ENCODE results near the gene ZFYVE28. TPM values are rescaled to one million over a fixed set of nuclear protein-coding genes. Genes with fewer than 3 reads are reported as not detected.

The ZFYVE28 gene
- total RNA-seq, 1 experiment from 2014 or later = 1.9 TPM

DNA sequence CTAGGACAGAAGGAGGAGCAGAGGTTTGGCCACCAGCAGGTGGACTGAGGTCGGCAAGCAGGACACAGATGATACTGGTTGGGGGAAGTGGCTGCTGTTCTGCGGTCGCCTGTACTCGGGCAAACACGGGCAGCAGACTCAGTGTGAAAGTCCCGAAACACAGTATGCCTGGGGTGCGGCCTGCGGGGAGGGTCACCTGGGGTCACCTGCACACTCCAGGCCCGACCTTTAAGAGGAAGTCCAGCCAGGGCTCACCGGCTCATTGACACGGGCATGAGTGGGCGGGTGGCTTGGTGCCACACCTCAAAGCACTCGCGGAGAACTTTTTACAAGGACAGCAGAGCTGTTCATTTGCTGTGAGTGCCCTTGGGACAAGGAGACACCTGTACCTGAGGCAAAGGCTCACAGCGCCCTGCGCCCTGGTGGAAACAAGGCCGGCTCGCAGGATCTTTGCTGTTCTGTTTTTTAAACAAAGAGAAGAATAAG is 85.0 kb downstream of the ZFYVE28 start:
- DNase-seq (ENCODE audit: low spot score) = peak; percentile 5

DNA sequence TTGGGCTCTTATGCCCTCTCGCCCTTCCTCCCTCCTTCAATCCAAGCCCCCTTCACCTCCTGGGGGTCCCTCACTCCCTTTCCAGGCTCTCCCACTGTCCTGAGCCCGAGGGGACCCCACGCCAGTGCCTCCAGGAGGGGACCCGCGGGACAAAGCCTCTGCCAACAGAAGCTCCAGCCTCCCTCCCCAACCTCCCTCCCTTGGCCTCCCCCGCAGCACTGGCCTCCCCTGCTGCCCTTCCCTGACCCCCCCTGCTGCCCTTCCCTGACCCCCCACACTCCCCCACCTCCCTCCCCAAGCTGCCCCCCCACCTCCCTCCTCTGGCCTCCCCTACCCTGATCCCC is 85.5 kb downstream of the ZFYVE28 start:
- DNase-seq (ENCODE audit: low spot score) = no peak

DNA sequence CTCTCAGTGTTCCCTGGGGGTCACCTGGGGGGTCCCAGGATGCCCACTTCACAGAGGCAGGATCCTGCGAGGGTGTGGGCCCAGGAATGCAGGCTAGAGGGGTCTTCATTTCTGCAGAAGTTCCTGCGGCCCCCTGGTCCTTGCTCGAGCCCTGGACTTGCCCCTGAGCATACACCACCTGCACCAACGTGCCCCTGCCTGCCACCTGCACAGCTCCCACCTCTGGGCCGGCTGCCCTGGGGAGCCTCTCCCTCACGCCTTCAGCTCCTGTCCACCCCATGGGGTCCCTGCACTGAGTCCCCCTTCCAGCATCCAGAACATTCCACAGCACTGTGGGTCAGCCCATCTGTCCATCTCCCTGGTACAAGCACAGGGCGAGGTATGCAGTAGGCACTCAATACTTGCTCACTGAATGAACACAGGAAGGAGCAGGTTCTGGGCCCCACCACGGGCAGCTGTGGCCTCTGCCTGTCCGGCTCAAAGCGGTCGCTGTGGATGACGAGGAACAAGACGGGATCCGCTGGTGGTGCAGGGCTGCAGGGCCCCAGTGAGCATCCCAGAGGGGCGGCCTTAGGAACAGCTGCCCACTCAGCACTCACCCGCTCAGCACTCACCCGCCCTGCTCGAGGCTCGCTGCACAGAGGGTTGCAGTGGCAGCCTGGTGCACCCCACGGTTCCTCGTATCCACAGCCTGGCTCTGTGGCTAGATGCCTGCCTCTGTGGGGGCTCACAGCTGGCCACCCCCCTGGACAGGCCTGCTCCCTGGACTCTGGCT is 86.1 kb downstream of the ZFYVE28 start:
- DNase-seq (ENCODE audit: low spot score) = no peak

DNA sequence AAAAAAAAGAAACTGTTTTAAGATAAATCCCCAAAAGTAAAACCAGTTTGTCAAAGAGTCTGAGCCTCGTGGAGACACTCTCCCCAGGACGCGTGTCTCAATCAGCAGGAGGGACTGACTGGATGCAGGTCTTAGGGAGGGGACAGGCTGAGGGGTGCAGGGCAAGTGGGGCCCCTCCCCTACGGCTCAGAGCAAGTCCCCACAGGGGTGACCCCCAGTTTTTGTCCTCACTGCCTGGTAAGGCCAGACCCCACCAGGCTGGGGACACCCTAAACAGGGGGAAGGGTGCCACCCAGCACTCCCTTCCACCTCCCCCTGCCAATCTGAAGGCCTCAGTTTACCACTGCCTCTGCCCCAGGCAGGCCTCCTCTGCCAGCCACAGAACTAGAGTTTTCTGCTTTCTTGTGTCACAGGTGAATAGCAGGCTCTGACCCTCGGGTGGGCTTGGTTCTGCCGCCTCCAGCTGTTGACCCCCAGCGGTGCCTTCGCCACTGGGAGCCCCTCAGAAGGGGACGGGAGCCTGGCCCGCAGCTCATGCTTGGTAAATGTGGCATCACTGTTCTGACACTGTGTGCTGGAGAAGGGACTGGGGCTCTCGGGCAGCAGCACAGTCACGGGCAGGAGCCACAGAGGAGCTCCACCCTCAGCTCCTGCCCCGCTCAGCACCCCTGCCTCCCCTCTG is 86.8 kb downstream of the ZFYVE28 start:
- DNase-seq (ENCODE audit: low spot score) = no peak

DNA sequence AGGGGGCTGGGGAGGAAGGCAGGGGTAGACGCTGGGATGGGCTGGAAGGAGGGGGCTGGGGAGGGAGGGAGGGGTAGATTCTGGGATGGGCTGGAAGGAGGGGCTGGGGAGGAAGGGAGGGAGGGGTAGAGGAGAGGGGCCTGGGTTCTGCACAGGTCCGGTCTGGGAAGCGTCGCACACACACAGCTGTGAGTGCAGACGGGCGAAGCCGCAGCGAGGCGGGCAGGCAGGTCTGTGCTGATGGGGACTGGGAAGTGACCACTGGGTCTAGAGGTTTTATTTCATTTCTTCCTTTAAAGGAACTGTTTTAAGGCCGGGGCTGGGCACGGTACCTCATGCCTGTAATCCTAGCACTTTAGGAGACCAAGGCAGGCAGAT is 87.4 kb downstream of the ZFYVE28 start:
- no peak for DNase-seq (ENCODE audit: low spot score)

DNA sequence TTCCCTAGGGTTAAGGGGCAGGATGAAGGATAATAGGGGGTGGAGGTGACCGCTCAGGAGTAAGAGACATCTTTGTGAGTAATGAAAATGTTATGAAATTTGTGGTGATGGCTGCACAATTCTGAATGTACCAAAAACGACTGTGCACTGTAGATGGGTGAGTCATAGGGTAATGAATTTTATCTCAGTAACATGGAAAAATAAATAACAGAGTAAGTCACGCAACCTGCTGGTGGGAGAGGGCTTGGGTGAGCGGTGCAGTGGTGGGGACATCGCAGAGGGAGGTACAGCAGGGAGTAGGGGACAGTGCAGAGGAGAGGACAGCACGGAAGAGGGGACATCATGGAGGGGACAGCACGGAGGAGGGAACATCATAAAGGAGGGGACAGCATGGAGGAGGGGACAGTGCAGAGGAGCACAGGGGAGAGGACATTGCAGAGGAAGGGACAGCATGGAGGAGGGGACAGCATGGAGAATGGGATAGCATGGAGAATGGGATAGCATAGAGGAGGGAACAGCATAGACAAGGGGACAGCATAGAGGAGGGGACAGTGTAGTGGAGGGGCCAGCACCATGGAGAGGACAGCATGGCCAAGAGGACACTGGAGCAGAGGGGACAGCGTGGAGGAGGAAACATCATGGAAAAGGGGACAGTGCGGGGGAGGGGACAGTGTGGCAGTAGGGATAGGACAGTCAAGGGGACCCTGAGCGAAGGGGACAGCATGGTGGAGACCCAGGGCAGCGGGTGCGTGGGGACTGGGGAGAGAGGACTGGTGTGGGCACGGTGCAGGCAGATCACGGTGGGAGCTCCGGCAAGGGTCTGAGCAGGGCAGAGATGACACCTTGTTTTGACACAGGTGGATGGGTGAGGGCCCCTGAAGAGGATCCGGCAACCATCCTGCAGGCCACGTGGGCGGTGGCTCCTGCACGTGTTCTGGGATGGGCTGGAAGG is 88.1 kb downstream of the ZFYVE28 start:
- DNase-seq (ENCODE audit: low spot score) = peak; percentile 90

DNA sequence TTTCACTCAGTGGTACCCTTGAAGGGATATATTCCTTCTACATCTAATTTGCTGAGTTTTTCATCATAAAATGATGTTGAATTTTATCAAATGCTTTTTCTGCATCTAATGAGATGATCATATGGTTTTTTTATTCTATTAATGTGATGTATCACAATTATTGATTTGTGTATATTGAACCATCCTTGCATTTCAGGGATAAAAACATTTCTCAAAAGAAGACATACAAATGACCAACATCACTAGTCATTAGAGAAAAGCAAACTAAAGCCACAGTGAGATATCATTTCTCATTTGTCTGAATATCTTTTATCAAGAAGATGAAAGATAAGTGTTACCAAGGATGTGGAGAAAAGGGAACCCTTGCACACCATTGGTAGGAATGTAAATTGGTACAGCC is 90.9 kb downstream of the ZFYVE28 start:
- no peak for DNase-seq (ENCODE audit: low spot score)

DNA sequence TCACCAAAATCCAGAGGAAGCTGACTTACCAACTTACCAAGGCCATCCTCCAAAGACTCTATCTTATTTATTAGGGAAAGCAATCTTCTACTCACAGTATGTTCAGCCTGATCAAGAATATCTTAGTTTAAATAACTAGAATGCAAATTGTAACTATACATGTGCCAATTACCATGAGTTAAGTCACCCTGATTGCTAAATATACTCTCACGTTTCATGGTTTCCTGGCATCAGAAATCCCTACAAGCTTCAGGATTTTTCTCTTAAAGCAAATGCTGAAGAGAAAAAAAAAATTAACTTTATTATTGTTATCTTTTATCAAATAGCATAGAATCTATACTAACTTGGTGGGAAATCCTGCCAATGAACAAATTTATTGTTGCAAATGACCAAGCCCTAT is 93.6 kb downstream of the ZFYVE28 start:
- no peak for DNase-seq (ENCODE audit: low spot score)

DNA sequence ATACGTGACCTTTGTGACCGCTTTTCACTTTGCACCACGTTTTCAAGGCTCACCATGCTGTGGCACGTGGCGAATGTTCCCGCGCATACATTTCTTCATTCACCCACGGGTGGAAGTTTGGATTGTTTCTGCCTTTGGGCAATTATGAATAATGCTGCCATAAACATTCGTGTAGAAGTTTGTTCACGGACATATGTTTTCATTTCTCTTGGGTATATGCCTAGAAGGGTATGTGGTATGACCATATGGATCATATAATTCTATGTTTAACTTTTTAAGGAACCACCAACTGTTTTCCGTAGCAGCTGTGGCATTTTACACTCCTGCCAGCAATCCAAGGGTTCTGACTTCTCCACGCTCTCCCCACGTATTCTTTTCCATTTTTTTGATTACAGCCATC is 95.6 kb downstream of the ZFYVE28 start:
- no peak for DNase-seq (ENCODE audit: low spot score)

DNA sequence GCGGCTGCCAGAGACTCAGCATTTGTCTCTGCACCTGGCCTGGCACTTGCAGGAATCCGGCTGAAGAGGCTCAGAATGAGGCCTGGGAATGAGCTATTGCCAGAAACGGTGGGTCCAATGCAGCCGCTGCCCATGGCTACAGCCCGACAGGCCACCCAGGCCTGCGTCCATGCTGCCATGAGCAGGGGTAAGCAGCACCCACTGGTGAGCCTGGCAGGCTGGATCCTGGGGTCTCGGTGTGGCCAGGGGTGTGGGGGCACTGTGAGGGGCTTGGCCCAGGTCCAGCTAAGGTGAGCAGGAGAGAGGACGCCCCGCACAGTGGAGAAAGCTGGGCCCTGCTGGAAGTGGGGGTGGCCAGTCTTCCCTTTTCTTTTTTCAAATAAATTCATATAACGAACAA is 96.2 kb downstream of the ZFYVE28 start:
- DNase-seq (ENCODE audit: low spot score) = no peak

DNA sequence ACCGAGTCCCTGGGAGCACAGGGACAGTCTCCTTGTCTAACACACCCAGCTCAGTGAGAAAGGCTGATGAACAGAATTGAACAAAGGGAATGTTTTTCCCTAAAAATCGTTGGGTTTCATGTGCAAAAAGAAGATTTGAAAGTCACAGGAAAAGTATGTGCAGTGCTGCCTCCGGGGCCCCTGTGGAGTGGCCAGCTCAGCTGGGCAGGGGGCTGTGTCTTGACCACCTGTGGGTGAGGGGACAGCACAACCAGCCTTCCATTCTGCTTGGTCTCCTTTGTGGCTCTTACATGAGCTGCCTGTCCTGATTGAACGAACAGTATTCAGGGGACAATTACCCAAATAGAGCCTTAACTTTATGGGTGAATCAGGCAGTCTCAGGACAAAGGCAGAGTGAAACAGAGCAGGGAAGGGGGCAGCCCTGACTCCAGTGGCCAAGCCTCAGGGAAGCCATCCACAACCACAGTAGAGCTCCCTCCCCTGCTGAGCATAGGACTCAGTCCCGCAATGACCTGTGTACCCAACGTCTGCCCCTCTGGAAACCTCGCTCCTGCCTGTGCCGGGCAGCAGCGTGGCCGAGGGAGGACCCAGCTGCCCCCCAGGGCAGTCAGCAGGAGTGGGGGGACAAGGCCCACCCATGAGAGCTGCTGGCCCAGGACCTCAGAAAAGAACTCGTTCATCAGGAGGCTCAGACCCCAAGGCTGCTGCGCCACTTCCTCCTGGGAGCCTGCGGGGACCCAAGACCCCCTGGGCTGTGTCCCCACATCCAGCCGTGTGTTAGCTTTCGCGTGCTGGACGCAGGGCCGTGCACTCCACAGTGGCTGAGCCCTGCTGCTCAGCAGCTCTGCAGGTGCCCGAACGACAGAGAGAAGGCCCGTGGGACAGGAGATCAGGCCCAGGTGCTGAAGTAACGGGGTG is 96.9 kb downstream of the ZFYVE28 start:
- DNase-seq (ENCODE audit: low spot score) = no peak

DNA sequence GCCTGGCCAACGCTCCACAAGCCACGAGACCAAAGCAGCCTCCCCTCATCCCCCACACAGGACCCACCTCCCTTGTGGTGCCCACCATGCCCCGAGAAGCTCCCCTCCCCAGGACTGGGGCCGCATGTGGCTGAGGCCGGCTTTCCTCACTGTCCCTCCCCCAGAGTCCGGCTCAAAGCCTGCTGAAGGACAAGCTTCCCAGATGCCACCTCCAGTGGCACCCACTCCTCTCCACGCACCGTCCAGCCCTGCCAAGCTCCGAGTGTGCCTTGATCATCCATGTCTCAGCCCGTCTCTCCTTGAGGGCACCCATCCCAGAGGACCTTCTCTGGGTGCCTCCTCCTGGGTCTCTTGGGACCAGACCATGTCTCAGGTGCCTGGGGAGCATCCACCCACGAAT is 97.7 kb downstream of the ZFYVE28 start:
- DNase-seq (ENCODE audit: low spot score) = peak; percentile 5

DNA sequence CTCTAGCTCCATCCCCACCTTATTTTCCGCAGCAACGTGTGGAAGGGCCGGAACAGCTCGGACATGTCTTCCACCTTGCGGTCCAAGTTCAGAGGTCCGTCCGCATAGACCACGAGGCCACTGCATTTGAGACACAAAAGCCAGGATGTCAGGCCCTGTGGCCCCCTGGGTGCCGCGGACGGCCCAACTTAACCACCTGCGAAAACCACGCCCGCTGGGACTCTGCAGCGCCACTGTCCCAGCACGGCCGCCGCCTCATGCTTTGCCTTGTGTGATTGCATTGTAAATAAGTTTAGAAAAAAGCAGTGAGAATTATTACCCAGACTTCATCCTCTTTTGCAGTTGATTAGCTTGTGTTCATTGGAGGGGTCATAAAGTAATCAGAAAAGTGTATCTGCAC is 98.3 kb downstream of the ZFYVE28 start:
- no peak for DNase-seq (ENCODE audit: low spot score)

DNA sequence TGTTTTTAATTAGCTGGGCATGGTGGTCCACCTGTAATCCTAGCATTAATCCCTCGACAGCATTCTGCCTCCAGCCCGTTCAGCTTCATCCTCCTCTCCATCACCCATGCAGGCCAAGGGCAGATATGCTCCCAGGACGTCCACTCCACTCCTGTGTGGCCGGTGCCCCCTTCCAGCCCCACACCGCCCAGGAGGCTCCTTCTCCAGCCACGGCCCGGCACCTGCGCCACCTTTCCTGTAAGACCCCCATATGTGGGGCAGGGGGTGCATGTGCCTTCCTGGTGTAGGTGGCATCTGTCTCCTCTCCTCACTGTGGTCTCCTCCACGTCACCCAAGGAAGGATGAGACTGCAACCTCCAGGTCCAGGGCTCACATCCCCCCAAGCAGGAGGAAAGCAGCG is 99.6 kb downstream of the ZFYVE28 start:
- DNase-seq (ENCODE audit: low spot score) = peak; percentile 3

DNA sequence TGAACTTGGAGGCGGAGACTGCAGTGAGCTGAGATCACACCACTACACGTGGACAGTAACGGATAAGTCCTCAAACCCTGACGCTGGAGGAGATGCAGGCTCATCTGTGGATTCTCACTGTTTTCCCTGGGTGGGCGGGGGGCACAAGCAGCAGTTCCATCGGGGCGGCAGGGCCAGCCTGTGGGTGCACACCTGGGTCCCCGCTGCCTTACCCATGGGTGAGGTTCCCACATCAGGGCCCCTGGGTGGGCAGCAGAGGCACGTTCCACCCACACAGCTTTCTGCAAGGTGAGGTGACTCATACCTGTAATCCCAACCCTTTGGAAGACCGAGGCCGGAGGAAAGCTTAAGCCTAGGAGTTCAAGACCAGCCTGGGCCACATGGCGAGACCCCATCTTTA is 100.0 kb downstream of the ZFYVE28 start:
- no peak for DNase-seq (ENCODE audit: low spot score)

DNA sequence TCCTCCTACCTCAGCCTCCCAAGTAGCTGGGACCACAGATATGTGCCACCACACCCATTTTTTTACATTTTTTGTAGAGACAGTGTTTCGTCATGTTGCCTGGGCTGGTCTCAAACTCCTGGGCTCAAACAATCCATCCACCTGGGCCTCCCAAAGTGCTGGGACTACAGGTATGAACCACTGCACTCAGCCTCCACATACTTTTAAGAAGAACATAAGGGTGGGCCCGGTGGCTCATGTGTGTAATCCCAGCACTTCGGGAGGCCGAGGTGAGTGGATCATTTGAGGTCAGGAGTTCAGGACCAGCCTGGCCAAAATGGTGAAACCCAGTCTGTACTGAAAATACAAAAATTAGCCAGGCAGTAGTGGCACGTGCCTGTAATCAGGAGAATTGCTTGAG is 105.1 kb downstream of the ZFYVE28 start:
- DNase-seq (ENCODE audit: low spot score) = no peak

DNA sequence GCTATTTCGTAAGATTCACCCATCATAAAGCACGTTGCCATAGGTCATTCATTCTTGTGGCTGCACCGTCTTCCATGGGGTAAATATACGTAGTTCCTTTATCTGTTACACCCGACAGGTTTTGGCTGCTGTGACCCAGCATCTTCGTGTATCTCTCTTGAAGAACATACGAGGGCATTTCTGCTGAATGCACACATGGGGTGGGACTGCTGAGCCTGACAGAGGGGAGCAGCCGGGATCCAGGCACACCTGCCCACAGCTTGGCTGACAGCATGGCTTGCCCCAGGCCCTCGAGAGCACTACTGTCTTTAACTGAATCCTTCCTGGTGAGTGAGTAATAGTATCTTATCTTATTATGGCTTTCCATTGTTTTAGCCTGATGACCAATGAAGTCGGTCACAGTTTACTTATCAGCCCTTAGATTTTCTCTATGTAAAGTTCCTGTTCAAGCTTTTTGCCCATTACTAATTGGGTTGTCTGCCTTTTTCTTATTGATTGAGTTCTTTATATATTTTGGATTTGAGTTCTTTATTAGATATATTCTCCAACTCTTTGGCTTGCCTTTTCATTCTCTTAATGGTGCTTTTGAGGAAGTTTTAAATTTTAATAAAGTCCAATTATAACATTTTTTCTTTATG is 111.6 kb downstream of the ZFYVE28 start:
- DNase-seq (ENCODE audit: low spot score) = no peak

DNA sequence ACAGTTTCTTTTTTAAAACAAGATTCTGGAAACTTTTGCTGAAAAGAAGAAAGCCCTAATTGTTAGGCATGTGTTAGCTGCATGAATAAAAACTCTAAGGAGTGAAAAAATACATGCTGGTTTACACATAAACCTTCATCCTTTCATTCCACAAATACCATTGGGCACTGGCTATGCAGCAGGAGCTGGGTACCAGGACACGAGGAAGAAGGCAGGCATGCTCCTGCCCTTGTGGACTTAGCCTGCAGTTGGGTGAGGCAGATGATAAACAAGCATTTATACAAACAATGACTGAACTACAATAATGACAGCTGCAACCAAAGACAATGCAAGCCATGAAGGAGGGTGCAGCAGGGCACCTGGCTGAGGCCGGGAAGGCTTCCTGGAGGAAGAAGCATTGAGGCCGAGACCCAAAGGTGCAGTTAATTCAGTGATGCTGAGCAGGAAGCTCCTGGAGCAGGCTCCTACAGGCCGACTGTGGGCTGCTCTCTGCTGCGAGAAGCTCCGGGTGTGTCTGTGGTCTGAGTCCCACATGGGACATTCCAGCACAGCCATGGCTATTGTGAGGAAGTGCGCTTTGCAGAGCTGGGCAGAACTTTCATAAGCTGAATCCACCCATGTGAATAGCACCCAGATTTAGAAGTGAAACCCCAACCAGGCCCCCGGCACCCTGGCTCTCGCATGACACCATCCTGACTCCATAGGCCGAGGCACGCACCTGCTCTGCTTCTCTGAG is 112.5 kb downstream of the ZFYVE28 start:
- peak; percentile 14 for DNase-seq (ENCODE audit: low spot score)

DNA sequence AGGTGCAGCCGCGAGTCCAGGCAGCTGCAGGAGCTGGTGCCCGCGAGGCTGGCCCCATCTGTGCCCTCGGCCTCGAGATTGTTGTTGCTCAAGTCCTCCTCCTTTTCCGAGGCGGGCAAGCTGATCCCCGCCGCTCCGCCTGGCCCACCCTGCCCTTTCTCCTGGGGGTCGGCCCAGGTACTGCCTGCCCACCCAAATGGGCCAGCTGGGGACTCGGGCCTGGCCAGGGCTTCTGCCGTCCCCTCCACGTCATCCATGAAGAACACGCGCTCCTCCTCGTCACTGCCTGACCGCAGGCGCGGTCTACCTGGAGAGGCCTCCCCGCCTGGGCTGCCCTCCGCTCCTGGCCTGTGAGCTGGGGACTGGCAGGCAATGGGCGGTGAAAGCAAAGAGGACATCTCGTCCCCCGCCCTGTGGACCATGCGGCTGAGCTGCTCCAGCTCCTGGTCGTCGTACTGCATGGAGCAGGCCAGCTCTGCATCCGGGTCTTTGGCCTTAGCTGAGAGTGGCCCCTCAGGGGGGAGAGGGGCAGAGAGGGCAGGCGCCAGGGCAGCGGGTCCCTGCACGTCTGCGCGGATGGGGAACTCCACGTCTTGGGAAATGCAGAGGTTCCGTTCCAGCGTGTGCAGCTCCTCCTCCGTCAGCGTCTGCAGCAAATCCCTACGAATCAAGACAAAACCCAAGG is 113.4 kb downstream of the ZFYVE28 start:
- DNase-seq (ENCODE audit: low spot score) = peak; percentile 5

All from H4 (cell line).